ENCODE measurements around the gene EMSY.
"Not testable (repeated sequence)": the region's sequence is repeated elsewhere in the genome, so short reads cannot be mapped to it uniquely, and the experiment has no call there.

Gene EMSY

GRCh38 chr11:76577226-76577920, 132.6 kb downstream of the EMSY start:
- no peak for DNase-seq

GRCh38 chr11:76577921-76578653, 133.3 kb downstream of the EMSY start:
- no peak for DNase-seq

GRCh38 chr11:76578654-76579055, 133.8 kb downstream of the EMSY start:
- DNase-seq = no peak

- DNase-seq = no peak
Measured at GRCh38 chr11:76579056-76579751, 134.4 kb downstream of the EMSY start.

GRCh38 chr11:76579752-76580151, 134.9 kb downstream of the EMSY start:
- no peak for DNase-seq

- DNase-seq = not testable (repeated sequence)
Measured at GRCh38 chr11:76582471-76582870, 137.7 kb downstream of the EMSY start.

- no peak for DNase-seq
Measured at GRCh38 chr11:76587820-76588454, 143.1 kb downstream of the EMSY start.

GRCh38 chr11:76588455-76589325, 143.9 kb downstream of the EMSY start:
- peak; percentile 66 to 74 for DNase-seq

GRCh38 chr11:76589477-76589876, 144.7 kb downstream of the EMSY start:
- no peak for DNase-seq

GRCh38 chr11:76589964-76590950, 145.4 kb downstream of the EMSY start:
- no peak for DNase-seq

GRCh38 chr11:76591416-76591815, 146.6 kb downstream of the EMSY start:
- no peak for DNase-seq

GRCh38 chr11:76592025-76592914, 147.5 kb downstream of the EMSY start:
- DNase-seq = no peak

- DNase-seq = no peak
Measured at GRCh38 chr11:76592961-76593360, 148.1 kb downstream of the EMSY start.

- DNase-seq = not testable (repeated sequence)
Measured at GRCh38 chr11:76595091-76595490, 150.3 kb downstream of the EMSY start.

- no peak for DNase-seq
Measured at GRCh38 chr11:76596652-76597051, 151.8 kb downstream of the EMSY start.

- DNase-seq = no peak
Measured at GRCh38 chr11:76597533-76598425, 153.0 kb downstream of the EMSY start.

- peak in 1 of 2 experiments; percentile 24 for DNase-seq
Measured at GRCh38 chr11:76598426-76598839, 153.6 kb downstream of the EMSY start.

Measured in activated CD4-positive, alpha-beta T cell treated with anti-CD3 and anti-CD28 coated beads, Interleukin-2, amount 50 U/mL, for 48 hours (primary cell).